GM19099 (cell line): ENCODE results near the gene OLFML1.

Experiments used
- POLR2A ChIP-seq: IDR thresholded peaks from 3 replicates; pipeline ENCODE4 v1.6.1; 2011; ENCODE audit warnings: low read depth; ENCODE audit not compliant: insufficient read length; ENCODE audit errors: extremely low read depth

The OLFML1 gene

GRCh38 chr11:7485186-7486097 is at the start of gene OLFML1:
TSS of gene OLFML1 (plus strand) at chr11:7485506. CDS start at chr11:7485876, 370 bp downstream.
- TF ChIP-seq POLR2A: no peak

GRCh38 chr11:7436146-7436545 is 49.2 kb upstream of the OLFML1 start:
- TF ChIP-seq POLR2A: no peak

- no peak for TF ChIP-seq POLR2A
Measured at GRCh38 chr11:7436657-7437056, 48.6 kb upstream of the OLFML1 start.

- no peak for TF ChIP-seq POLR2A
Measured at GRCh38 chr11:7437696-7438095, 47.6 kb upstream of the OLFML1 start.

GRCh38 chr11:7439746-7440320 is 45.5 kb upstream of the OLFML1 start:
- TF ChIP-seq POLR2A: no peak

- TF ChIP-seq POLR2A: no peak
Measured at GRCh38 chr11:7442588-7443215, 42.6 kb upstream of the OLFML1 start.

- no peak for TF ChIP-seq POLR2A
Measured at GRCh38 chr11:7444091-7444981, 41.0 kb upstream of the OLFML1 start.

GRCh38 chr11:7445564-7445963 is 39.7 kb upstream of the OLFML1 start:
- TF ChIP-seq POLR2A: no peak

GRCh38 chr11:7448201-7448600 is 37.1 kb upstream of the OLFML1 start:
- TF ChIP-seq POLR2A: no peak

GRCh38 chr11:7449211-7449840 is 36.0 kb upstream of the OLFML1 start:
- TF ChIP-seq POLR2A: no peak

- no peak for TF ChIP-seq POLR2A
Measured at GRCh38 chr11:7449841-7450214, 35.5 kb upstream of the OLFML1 start.

- no peak for TF ChIP-seq POLR2A
Measured at GRCh38 chr11:7450836-7451235, 34.5 kb upstream of the OLFML1 start.

- TF ChIP-seq POLR2A: no peak
Measured at GRCh38 chr11:7451520-7451919, 33.8 kb upstream of the OLFML1 start.

- TF ChIP-seq POLR2A: no peak
Measured at GRCh38 chr11:7451952-7452494, 33.3 kb upstream of the OLFML1 start.

- TF ChIP-seq POLR2A: no peak
Measured at GRCh38 chr11:7454854-7455253, 30.5 kb upstream of the OLFML1 start.

GRCh38 chr11:7457211-7457610 is 28.1 kb upstream of the OLFML1 start:
- TF ChIP-seq POLR2A: no peak
